Activated CD8-positive, alpha-beta memory T cell treated with anti-CD3 and anti-CD28 coated beads for 24 hours (primary cell): ENCODE measurements around the gene MORN3.
"Not testable (repeated sequence)": the region's sequence is repeated elsewhere in the genome, so short reads cannot be mapped to it uniquely, and the experiment has no call there.

Source experiments
- DNase-seq: peaks from one replicate; pipeline ENCODE4 v3.0.0-alpha.2; 2020

MORN3 gene

DNA sequence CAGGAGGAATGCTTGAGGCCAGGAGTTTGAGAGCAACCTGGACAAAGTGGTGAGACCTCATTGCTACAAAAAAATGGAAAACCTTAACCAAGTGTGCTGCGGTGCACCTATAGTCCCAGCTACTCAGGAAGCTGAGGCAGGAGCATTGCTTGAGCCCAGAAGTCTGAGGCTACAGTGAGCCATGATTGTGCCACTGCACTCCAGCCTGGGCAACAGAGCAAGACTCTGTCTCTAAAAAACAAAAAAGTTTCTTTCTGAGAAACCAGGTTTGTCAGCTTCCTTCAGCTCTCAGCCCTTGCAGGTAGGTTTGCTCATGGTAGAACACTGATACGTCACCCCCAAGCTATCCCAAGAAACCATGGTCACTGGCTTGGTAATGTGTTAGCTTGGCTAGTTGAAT is 20.0 kb upstream of the MORN3 start:
- no peak for DNase-seq

DNA sequence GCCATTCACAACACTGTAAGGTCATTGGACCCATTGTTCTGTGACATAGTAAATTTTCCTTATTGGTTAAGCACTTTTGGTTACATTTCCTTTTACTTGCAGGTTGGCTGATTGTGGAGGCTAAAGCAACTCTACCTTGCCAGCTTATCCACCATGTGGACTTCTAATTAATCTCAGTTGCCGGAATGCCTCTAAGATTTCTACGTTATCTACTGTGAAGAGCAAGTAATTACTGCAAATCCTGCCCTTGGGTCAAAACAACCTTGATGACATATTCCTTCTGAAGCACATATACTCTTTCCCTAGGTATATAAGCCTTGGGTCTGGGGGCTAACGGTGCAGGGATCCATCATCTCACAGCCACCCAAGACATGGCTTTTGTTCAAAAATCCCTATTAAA is 19.5 kb upstream of the MORN3 start:
- no peak for DNase-seq

DNA sequence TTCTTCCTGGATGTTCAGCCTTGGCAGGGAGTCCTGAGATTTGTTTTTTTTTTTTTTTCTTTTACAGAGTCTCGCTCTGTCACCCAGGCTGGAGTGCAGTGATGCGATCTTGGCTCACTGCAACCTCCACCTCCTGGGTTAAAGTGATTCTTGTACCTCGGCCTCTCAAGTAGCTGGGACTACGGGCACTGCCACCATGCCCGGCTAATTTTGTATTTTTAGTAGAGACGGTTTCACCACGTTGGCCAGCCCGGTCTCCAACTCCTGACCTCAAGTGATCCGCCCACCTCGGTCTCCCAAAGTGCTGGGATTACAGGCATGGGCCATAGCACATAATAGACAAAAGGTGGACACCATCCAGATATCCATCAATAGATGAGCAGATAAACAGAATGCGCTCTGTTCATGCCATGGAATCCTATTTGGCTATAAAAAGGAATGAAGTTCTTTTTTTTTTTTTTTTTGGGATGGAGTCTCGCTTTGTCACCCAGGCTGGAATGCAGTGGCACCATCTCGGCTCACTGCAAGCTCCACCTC is 10.3 kb upstream of the MORN3 start:
- DNase-seq = not testable (repeated sequence)

DNA sequence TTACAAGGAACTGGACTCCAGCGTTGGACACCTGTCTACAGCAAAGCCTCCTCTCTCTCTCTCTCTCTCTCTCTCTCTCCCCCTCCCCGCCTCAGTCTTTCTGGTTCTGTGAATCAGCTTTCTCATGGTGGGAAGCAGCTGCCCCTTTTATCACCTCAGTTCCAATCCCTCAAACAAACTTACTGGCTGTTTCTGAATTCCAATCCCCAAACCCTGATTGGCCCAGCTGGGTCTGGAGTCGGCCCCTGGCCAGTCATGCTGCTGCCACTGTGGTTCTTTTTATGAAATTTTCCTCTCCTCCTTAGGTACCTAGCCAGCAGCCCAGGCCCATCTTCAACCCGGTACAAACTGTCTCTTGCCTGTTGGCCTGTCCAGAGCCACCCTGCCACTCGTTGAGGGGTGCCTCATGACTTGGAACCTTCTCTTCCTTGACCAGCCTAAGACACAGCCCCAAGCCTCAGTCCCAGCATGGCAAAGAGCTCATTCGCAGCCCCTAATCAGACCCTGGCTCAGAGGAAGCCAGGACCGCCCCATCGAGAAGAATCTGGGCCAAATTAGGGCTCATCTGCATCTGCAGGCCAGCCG is 9.4 kb upstream of the MORN3 start:
- DNase-seq = no peak

DNA sequence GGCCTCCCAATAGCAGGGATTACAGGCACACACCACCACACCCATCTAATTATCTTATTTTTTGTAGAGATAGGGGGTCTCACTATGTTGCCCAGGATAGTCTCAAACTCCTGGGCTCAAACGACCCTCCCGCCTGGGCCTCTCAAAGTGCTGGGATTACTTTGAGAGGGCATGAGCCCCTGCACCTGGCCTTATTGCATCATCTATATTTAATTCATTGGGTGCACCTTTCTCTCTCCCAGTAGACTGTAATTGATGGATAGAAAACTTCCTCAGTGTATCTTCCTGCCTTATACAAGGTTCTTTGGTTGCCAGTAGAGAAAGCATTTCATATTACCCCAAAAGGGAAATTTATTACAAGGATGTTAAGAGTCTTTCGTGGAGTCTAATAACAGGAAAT is 8.9 kb upstream of the MORN3 start:
- DNase-seq = no peak

DNA sequence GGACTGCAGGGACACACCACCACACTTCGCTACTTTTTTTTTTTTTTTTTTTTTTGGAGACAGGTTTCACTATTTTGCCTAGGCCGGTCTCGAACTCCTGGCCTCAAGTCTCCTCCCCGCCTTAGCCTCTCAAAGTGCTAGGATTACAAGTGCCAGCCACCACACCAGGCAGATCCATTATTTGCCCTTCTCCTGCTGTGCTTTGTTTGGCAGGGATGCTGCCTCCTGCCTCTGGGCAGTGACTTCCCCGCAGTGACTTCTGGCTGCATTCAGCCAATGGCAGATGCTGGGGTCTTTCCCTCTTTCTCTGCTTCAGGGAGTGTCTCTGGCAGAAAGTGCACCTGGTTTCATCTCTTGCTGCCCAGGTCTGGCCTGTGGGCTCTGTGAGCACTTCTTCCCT is 6.7 kb upstream of the MORN3 start:
- DNase-seq = no peak

DNA sequence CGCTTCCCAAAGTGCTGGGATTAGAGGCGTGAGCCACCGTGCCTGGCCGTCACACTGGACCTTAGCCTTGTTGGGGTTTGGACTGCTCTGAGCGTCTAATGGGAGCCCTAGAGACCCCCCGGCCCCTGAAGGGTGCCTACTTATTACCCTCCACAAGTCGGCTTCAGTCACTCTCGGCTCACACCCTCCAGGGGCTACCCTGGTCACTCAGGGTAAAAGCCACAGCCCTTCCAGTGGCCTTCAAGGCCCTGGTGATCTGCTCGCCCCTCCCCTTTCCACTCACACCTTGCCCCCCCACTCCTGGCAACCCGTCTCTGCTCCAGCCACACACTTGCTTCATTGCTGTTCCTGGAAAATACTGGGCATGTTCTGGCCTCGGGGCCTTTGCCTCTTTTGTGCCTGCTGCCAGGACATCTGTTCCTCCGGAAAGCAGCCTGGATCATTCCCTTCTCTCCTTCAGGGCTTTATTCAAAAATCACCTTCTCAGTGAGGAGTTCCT is 3.6 kb upstream of the MORN3 start:
- DNase-seq = peak; percentile 66

DNA sequence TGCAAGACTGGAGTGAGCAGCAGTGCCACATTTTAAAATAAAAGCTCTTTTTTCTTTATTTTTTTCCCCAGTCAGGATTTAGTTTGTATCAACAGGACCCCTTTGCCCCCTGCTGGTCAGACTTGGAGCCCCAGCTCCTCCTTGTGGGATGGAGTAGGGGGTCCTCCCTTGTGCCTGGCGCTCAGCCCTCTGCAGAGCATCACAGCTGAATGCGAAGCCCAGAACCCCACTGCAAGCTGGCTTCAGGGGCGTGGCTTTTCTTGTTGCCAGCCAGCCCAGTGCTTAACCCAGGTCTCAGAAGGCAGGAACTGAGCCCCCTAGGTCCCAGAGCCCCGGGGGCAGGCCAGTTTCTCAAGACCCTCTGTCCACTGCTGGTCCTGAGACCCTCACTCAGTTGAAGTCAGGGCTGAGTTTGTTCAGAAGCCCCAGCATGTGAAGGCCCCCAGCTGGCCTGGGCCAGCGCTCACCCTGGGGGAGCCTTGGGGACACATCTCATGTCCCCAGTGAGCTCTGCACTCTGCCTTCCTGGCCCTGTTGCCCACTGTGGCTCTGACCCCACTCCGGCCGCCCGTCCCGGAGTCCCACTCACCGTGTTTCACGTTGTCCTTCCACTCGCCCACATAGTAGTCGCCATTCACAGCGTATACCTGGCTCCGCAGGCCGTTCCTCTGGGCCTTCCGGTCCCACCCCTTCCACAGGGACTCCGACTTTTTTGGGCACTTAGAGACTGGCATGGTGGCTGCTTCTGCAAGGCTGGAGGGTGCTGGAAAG is 519 bp downstream of the MORN3 start:
- peak; percentile 76 for DNase-seq

DNA sequence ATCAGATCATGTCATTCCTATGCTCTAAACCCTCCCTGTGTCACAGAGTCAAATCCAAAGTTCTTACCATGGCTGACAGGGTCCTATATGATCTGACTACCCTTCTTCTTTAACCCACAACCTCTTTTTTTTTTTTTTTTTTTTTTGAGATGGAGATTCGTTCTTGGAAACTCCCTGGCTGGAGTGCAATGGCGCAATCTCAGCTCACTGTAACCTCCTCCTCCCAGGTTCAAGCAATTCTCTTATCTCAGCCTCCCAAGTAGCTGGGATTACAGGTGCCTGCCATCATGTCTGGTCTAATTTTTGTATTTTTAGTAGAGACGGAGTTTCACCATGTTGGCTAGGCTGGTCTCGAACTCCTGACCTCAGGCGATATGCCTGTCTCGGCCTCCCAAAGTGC is 2.6 kb downstream of the MORN3 start:
- DNase-seq = not testable (repeated sequence)

DNA sequence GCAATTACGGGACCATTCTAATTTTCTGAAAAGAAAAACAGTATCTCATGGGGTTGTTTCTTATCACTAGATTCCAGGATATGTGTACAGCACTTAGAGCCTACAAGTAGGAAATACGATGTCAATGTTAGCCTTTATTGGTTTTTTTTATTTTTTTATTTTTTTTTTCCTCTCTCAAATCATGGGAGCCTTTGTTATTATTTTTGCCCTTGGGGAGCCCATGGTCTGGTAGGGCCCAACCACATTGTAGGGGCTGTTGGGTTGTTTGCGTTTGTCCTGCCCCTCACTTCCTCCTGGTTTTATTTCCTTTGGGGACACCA is 5.9 kb downstream of the MORN3 start:
- no peak for DNase-seq

DNA sequence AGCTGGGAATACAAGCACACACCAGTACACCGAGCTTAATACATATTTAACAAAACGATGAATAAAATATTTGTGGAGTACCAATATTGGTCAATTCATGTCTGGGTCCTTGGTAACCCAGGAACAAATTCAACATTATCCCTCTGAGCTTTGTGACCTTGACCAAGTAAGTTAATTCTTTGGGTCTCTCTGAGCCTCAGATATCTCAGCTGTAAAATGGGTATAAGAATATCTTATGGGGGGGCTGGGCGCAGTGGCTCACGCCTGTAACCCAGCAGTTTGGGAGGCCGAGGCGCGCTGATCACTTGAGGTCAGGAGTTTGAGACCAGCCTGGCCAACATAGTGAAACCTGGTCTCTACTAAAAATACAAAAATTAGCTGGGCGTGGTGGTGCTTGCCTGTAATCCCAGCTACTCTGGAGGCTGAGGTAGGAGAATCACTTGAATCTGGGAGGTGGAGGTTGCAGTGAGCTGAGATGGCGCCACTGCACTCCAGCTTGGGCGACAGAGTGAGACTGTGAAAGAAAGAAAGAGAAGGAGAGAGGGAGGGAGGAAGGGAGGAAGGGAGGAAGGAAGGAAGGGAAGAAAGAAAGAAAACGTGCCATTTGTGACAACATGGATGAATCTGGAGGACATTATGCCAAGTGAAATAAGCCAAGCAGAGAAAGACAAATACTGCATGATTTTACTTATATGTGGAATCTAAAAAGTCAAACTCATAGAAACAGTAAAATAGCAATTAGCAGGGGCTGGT is 7.9 kb downstream of the MORN3 start:
- not testable (repeated sequence) for DNase-seq

DNA sequence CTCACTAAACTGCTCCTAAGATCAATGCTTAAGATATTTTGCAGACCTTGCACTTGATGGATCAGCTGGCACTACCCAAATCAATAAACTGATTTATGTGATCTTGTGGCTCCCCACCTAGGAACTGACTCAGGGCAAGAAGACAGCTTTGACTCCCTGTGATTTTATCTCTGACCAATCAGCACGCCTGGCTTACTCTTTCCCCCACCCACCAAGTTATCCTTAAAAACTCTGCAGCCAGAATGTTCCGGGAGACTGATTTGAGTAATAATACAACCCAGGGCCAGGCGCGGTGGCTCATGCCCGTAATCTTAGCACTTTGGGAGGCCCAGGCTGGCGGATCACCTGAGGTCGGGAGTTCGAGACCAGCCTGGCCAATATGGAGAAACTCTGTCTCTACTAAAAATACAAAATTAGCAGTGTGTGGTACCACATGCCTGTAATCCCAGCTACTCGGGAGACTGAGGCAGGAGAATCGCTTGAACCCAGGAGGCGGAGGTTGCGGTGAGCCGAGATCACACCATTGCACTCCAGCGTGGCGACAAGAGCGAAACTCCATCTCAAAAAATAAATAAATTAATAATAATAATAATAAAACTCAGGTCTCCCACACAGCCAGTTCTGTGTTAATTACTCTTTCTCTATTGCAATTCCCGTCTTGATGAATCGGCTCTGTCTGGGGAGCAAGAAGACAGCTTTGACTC is 12.0 kb downstream of the MORN3 start:
- no peak for DNase-seq

DNA sequence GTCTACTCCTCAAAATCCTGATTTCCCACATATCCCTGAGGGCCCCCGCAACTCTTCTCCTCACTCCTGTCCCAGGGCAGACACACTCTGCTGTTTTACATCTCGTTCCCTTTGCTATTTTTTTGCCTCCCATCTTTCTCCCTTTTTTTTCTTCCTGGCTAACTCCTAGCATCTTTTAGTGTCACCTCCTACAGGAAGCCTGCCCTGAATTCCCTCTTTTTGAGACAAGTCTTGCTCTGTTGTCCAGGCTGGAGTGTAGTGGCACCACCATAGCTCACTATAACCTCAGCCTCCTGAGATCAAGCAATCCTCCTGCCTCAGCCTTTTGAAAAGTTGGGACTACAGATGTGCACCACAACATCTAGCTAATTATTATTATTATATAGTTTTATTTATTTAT is 13.3 kb downstream of the MORN3 start:
- DNase-seq = no peak

DNA sequence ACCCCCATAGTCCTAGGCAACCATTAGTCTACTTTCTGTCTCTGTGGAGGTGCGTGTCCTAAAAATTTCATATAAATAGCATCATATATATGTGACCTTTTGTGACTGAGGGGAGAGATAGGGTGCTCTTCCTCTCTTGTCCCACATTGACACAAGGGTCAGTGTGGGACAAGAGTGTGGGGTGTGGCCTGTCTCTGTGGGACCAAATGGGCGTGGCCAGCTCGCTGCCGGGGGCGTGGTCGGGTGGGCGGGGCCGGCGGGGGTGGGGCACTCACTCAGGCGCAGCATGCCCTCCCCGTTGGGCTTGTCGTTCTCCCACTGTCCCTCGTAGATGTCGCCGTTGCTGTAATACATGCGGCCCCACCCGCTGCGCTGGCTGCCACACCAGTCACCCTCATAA is 15.5 kb downstream of the MORN3 start:
- no peak for DNase-seq

DNA sequence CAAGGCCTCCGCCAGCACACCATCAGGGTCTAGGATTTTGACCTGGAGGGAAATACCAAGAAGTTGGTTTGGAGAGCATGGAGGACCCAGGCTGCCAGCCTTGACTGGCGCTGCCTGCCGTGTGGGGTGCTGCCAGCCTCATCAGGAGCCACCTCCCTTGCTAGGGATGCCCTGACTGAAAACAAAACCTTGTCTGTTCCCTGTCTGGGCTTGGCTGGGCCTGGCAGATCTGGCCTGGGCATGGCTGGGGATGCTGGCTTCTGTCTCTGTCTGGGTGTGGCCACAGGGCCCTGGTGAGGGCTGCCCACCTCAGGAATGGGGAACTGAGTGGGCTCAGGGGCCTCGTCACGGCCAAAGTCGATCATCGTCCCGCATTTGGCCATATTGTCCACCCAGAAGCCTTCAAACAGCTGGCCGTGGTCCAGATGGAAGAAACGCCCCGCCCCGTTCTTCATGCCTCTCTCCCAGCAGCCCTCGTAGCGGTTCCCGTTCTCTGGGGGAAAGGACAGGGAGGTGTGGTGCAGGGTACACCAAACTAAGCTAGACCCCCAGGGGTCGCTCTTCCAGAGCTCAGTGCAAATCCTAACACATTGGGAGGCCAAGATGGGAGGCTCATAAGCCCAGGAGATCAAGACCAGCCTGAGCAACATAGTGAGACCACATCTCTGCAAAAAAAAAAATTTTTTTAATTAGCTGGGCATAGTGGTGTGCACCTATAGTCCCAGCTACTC is 16.5 kb downstream of the MORN3 start:
- DNase-seq = no peak

DNA sequence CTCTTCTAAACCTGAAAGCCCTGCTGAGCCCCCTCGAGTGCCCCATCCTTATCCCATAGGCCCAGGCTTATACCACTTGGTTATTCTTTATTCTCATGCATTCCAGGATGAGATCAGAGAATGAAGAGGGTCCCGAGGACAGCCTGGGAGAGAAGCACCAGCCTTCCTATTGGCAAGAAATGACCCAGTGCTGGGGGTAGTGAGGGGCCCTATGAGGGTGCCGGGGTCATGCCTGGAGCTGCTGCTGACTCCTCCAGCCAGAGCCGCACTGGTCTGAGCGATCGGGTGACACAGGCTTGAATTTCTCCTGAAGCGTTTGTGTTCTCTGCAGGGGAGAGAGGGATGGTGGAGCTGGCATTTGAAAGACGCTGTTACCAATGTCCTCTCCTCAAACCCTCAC is 18.1 kb downstream of the MORN3 start:
- no peak for DNase-seq

DNA sequence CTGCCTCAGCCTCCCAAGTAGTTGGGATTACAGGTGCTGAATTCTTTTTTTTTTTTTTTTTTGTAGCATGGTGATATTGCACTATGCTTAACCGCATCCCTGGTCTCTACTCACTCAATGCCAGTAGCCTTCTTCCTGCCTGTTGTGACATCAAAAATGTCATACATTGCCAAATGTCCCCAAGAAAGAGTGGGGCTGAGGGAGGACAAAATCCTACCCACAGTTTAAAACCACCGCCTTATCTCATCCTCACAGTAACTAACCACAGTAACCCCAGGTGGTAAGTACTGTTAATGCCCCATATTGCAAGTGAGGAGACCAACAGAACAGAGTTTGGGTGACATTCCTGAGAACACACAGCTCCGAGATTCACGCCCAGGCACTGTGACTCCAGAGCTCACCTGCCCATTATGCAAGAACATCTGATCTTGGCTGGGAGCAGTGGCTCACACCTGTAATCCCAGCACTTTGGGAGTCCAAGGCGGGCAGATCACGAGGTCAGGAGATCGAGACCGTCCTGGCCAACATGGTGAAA is 19.6 kb downstream of the MORN3 start:
- DNase-seq = no peak

DNA sequence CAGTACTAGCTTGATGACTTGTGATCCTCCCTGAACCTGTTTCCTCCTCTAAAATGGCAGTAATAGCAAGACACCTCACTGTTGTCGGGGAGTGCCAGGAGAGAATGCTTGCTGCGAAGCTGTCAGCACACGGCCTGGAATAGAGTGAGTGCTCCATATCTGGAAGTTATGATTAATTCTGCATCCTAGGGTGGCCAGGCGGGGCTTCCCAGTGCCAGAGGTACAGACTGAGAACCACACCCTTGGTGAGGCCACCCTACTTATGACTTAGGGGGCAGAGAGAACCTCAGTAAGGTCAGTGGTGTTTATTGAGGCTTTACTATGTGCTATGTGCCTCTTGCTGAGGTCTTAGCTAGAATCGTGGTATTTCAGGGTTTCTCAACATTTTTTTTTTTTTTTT is 20.1 kb downstream of the MORN3 start:
- DNase-seq = no peak

DNA sequence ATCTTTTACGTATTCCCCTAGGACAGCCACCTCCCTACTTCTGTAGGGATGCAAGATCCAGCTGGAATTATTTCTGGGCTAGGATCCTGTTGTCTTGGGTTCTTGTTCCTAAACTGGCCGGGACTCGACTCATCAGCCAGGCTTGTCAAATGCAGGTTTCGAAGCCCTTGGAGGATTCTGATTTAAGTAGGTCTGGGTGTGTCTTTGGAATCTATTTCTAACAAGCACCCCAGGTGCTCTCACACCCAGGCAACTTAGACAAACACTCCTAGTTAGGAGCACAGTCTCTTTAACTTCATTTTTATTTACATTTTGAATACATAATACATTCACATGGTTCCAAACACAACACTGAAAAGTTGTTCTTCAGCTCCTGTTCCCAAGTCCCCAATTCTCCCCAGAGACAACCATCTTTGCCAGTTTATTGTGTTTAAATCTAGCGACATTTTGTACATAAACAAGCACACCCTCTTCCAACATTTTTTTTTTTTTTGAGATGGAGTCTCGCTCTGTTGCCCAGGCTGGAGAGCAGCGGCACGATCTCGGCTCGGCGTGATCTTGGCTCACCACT is 20.9 kb downstream of the MORN3 start:
- DNase-seq = no peak

DNA sequence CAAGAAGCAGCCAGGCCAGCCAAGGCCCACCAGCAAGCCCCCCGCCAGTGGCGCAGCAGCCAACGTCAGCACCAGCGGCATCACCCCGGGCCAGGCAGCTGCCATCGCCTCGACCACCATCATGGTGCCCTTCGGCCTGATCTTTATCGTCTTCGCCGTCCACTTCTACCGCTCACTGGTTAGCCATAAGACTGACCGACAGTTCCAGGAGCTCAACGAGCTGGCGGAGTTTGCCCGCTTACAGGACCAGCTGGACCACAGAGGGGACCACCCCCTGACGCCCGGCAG is 28.2 kb downstream of the MORN3 start:
- no peak for DNase-seq

DNA sequence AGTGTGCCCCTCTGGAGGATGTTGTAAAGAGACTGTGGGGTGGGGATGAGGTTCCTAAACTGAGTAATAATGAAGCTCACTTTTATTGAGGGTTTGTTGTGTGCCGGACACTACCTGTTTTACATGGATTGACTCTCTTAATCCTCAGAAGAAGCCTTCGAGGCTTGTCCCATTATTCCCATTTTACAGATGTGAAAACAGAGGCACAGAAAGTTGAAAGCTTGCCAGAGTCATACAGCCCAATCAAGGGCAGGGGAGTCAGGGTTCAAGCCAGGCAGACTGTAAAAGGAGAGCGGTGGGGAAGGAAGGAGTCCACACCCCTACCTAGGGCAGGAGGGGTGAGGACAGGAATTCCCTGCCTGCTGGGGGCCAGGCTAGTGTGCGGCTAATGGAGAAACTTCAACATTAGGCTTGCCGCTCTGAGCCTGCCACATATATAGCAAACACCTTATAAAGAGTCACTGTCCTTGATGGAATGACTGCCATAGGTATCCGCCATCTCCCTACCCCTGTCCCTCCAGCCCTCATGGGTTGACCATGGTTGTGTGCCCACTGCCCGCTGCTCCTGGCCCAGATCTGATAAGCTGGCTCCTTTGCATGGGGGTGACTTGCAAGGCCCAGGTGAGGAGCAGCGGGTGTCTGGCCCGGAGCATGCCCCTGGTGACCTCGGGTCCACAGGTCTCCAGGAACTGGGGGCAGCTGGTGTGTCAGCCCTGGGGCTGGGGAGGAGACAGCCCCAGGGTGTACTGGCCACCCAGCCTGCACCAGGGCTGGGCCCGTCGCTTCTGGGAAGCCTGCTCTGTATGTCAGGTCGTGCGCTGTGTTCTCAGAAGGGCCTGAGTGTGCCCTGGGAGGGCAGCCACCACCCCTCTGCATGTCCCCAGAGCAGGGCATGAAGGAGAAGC is 30.9 kb downstream of the MORN3 start:
- no peak for DNase-seq
